ENCODE data around the gene CD34. TPM values are rescaled to one million over a fixed set of nuclear protein-coding genes. Genes with fewer than 3 reads are reported as not detected.

CD34 gene
- total RNA-seq, 1 experiment from 2014 or later, result not detected

GRCh38 chr1:207867136-207868109 lies 43.5 kb downstream of the CD34 start:
- no peak for TF ChIP-seq CTCF (conservative IDR thresholded peaks at IDR 0.05; ENCODE audit: low read depth, low read length)
- no peak for TF ChIP-seq EZH2 (IDR thresholded peaks at IDR 0.05; ENCODE audit: borderline replicate concordance, low read depth, low read length, poor library complexity, severe bottlenecking)
- Histone ChIP-seq H3K27ac (ENCODE audit: low read depth, low read length, poor library complexity, severe bottlenecking) (no peak overlapping the region), H3K9me3 (ENCODE audit: low read depth, low read length, poor library complexity, severe bottlenecking) (no peaks in the 10 kb centered on the region), H3K27me3 (replicated peaks; ENCODE audit: insufficient read depth, low read depth, low read length, poor library complexity) (no peaks in the 10 kb centered on the region), H3K4me3 (ENCODE audit: low read depth, low read length, poor library complexity, severe bottlenecking) (no peak overlapping the region), H3K4me1 (ENCODE audit: insufficient read depth, low read length, poor library complexity, severe bottlenecking) (no peaks in the 10 kb centered on the region), H3K36me3 (ENCODE audit: insufficient read depth, low read length, poor library complexity, severe bottlenecking) (no peaks in the 10 kb centered on the region)
- no peak for DNase-seq (ENCODE audit: low spot score)
- intact Hi-C loops (cut with micrococcal nuclease; ENCODE audit: unreplicated experiment), result loop anchor here (5.0 kb wide), 1 partner anchor 40 kb away; no protein-coding TSS in a partner anchor
- no TSS peak for BruUV-seq (replicated peaks)
- POLR2A ChIA-PET (ENCODE audit: low non-redundant PET), result interaction anchor here (0.6 kb wide), 1 partner anchor 142 kb away, joined by 4 read pairs; no protein-coding TSS in a partner anchor
- CTCF ChIA-PET, result interaction anchor here (1.9 kb wide), 1 partner anchor 96 kb away, joined by 7 read pairs; no protein-coding TSS in a partner anchor

GRCh38 chr1:207866471-207867135 lies 44.3 kb downstream of the CD34 start:
- POLR2A ChIA-PET (ENCODE audit: low non-redundant PET), result interaction anchor here (0.6 kb wide), 1 partner anchor 141 kb away, joined by 4 read pairs; no protein-coding TSS in a partner anchor
- CTCF ChIA-PET, result no interaction called here
- H3K4me1 ChIP-seq (ENCODE audit: insufficient read depth, low read length, poor library complexity, severe bottlenecking), result no peaks in the 10 kb centered on the region
- no peak overlapping the region for H3K4me3 ChIP-seq (ENCODE audit: low read depth, low read length, poor library complexity, severe bottlenecking)
- no peak overlapping the region for H3K27ac ChIP-seq (ENCODE audit: low read depth, low read length, poor library complexity, severe bottlenecking)
- no TSS peak for BruUV-seq (replicated peaks)
- no peaks in the 10 kb centered on the region for H3K27me3 ChIP-seq (replicated peaks; ENCODE audit: insufficient read depth, low read depth, low read length, poor library complexity)
- H3K9me3 ChIP-seq (ENCODE audit: low read depth, low read length, poor library complexity, severe bottlenecking), result no peaks in the 10 kb centered on the region
- H3K36me3 ChIP-seq (ENCODE audit: insufficient read depth, low read length, poor library complexity, severe bottlenecking), result no peaks in the 10 kb centered on the region
- TF ChIP-seq EZH2 (IDR thresholded peaks at IDR 0.05; ENCODE audit: borderline replicate concordance, low read depth, low read length, poor library complexity, severe bottlenecking) (no peak), CTCF (conservative IDR thresholded peaks at IDR 0.05; ENCODE audit: low read depth, low read length) (no peak)
- intact Hi-C loops (cut with micrococcal nuclease; ENCODE audit: unreplicated experiment), result loop anchor here (5.0 kb wide), 1 partner anchor 39 kb away; no protein-coding TSS in a partner anchor
- no peak for DNase-seq (ENCODE audit: low spot score)

DNA sequence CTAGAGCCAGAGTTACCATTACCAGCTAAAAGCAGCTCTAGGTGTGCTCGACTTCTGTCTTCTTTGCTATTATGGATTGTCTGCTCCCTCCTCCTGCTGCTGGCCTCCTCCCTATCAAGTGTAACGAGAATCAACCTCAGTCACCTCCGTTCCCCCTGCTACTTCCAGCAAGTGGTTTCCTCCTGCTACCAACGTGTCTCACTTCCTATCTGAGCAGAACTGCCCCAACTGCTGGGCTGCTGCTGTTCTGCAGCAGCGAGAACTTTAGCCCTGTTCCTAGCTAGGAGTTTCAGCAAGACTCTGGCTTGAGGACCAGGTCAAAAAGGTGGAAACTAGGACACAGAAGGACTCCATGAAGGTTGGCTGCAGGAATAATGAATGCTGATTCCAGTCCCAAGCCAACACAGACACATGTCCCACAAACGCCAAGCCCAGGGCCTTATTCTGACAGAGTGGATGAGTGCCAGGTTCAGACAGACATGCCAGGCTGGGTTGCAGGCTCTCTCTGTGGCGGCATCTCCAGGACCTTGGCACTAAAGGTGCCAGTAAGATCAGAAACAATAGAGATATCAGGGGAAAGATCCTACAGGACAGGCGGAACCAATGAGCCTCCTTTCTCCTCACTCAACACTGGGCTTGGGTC lies 46.9 kb downstream of the CD34 start:
- ChIA-PET CTCF (no interaction called here), POLR2A (ENCODE audit: low non-redundant PET) (no interaction called here)
- H3K9me3 ChIP-seq (ENCODE audit: low read depth, low read length, poor library complexity, severe bottlenecking), result no peaks in the 10 kb centered on the region

More for the DNA sequence above, 46.9 kb downstream of the CD34 start:
- no peak overlapping the region for H3K27ac ChIP-seq (ENCODE audit: low read depth, low read length, poor library complexity, severe bottlenecking)
- H3K4me3 ChIP-seq (ENCODE audit: low read depth, low read length, poor library complexity, severe bottlenecking), result no peak overlapping the region
- intact Hi-C loops (cut with micrococcal nuclease; ENCODE audit: unreplicated experiment), result no loop called here
- BruUV-seq (replicated peaks), result no TSS peak
- H3K36me3 ChIP-seq (ENCODE audit: insufficient read depth, low read length, poor library complexity, severe bottlenecking), result no peaks in the 10 kb centered on the region
- H3K27me3 ChIP-seq (replicated peaks; ENCODE audit: insufficient read depth, low read depth, low read length, poor library complexity), result no peaks in the 10 kb centered on the region
- no peaks in the 10 kb centered on the region for H3K4me1 ChIP-seq (ENCODE audit: insufficient read depth, low read length, poor library complexity, severe bottlenecking)
- TF ChIP-seq EZH2 (IDR thresholded peaks at IDR 0.05; ENCODE audit: borderline replicate concordance, low read depth, low read length, poor library complexity, severe bottlenecking) (no peak), CTCF (conservative IDR thresholded peaks at IDR 0.05; ENCODE audit: low read depth, low read length) (no peak)
- no peak for DNase-seq (ENCODE audit: low spot score)

All from A673 (cell line).